Measurements from ENCODE around the gene TMEM106A. TPM values are rescaled to one million over a fixed set of nuclear protein-coding genes. Genes with fewer than 3 reads are reported as not detected.
"Not testable (repeated sequence)": the region's sequence is repeated elsewhere in the genome, so short reads cannot be mapped to it uniquely, and the experiment has no call there.

Gene TMEM106A
- total RNA-seq, 1 donor from 2014 or later: 4.0 TPM

GRCh38 chr17:43240596-43241352 is 29.1 kb downstream of the TMEM106A start:
- DNase-seq (ENCODE audit: low spot score); intact Hi-C loops (cut with DNase I): not testable (repeated sequence)

DNA sequence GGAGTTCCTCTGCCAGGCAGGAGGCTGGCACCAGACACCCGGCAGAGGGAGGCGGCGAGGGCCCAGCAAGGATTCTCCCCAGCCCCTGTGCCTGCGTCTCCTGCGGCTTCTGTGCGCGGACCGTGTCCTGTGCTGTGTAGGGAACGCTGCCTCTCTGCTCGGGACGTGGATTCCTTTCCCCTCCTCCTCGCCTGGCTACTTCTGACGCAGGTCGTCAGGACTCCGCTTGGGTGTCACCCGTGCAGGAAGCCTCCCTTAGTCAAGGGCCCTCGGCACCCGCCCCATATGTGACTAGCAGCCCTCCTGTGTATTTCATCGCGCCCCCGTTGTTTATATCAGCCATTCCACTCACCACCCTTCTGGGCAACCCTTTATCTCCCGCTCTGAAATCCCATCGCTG is 34.8 kb downstream of the TMEM106A start:
- DNase-seq (ENCODE audit: low spot score); intact Hi-C loops (cut with DNase I): not testable (repeated sequence)

Other genes starting within 250 kb of the TMEM106A start
- 27.0 TPM for gene AARSD1, start 247.4 kb upstream of the TMEM106A start, total RNA-seq
- 51.2 TPM for gene PTGES3L, start 231.8 kb upstream of the TMEM106A start, total RNA-seq
- 14.8 TPM for gene RUNDC1, start 231.3 kb upstream of the TMEM106A start, total RNA-seq
- gene RPL27, start 213.5 kb upstream of the TMEM106A start, total RNA-seq: 536 TPM
- 13.7 TPM for gene IFI35, start 205.1 kb upstream of the TMEM106A start, total RNA-seq
- gene VAT1, start 189.5 kb upstream of the TMEM106A start, total RNA-seq: 81.3 TPM
- gene RND2, start 186.6 kb upstream of the TMEM106A start, total RNA-seq: 0.89 TPM
- 6.1 TPM for gene BRCA1, start 86.5 kb upstream of the TMEM106A start, total RNA-seq
- 97.6 TPM for gene NBR1, start 40.7 kb upstream of the TMEM106A start, total RNA-seq
- gene CCDC200, start 16.7 kb downstream of the TMEM106A start, total RNA-seq: not detected
- 6,310 TPM for gene RNU2-1, start 22.1 kb downstream of the TMEM106A start, total RNA-seq
- 4.4 TPM for gene ARL4D, start 187.1 kb downstream of the TMEM106A start, total RNA-seq

Measured in cardiac septum (tissue), 1 donor.